ENCODE results near the gene TRIM7.

The TRIM7 gene

GRCh38 chr5:181203093-181203711, 1.8 kb downstream of the TRIM7 start:
- no peaks in the 10 kb centered on the region for H3K9me3 ChIP-seq (ENCODE audit: control insufficient read depth, low read length)
- H3K4me3 ChIP-seq (ENCODE audit: insufficient read depth, low read depth, low read length, poor library complexity, severe bottlenecking), result no peak overlapping the region
- peaks cover 17% of the 10 kb centered on the region for H3K4me1 ChIP-seq (ENCODE audit: control insufficient read depth, insufficient read depth, low read length, poor library complexity, severe bottlenecking)
- no peak overlapping the region for H3K27ac ChIP-seq (ENCODE audit: insufficient read depth, low read length, poor library complexity, severe bottlenecking)
- no peak for DNase-seq
- no peaks in the 10 kb centered on the region for H3K36me3 ChIP-seq (ENCODE audit: control insufficient read depth, insufficient read depth, low read length)
- no peaks in the 10 kb centered on the region for H3K27me3 ChIP-seq (replicated peaks; ENCODE audit: control insufficient read depth, insufficient read depth, low read length, poor library complexity, severe bottlenecking)

- H3K27ac ChIP-seq (ENCODE audit: insufficient read depth, low read length, poor library complexity, severe bottlenecking), result no peak overlapping the region
- no peak overlapping the region for H3K4me3 ChIP-seq (ENCODE audit: insufficient read depth, low read depth, low read length, poor library complexity, severe bottlenecking)
- no peaks in the 10 kb centered on the region for H3K36me3 ChIP-seq (ENCODE audit: control insufficient read depth, insufficient read depth, low read length)
- peaks cover 13% of the 10 kb centered on the region for H3K4me1 ChIP-seq (ENCODE audit: control insufficient read depth, insufficient read depth, low read length, poor library complexity, severe bottlenecking)
- no peaks in the 10 kb centered on the region for H3K9me3 ChIP-seq (ENCODE audit: control insufficient read depth, low read length)
- no peaks in the 10 kb centered on the region for H3K27me3 ChIP-seq (replicated peaks; ENCODE audit: control insufficient read depth, insufficient read depth, low read length, poor library complexity, severe bottlenecking)
- no peak for DNase-seq
These were observed 4.2 kb downstream of the TRIM7 start for GRCh38 chr5:181200816-181201215.

- H3K27me3 ChIP-seq (replicated peaks; ENCODE audit: control insufficient read depth, insufficient read depth, low read length, poor library complexity, severe bottlenecking), result no peaks in the 10 kb centered on the region
- H3K27ac ChIP-seq (ENCODE audit: insufficient read depth, low read length, poor library complexity, severe bottlenecking), result no peak overlapping the region
- H3K4me1 ChIP-seq (ENCODE audit: control insufficient read depth, insufficient read depth, low read length, poor library complexity, severe bottlenecking), result peaks cover 10% of the 10 kb centered on the region
- no peaks in the 10 kb centered on the region for H3K36me3 ChIP-seq (ENCODE audit: control insufficient read depth, insufficient read depth, low read length)
- H3K4me3 ChIP-seq (ENCODE audit: insufficient read depth, low read depth, low read length, poor library complexity, severe bottlenecking), result no peak overlapping the region
- DNase-seq, result no peak
- H3K9me3 ChIP-seq (ENCODE audit: control insufficient read depth, low read length), result no peaks in the 10 kb centered on the region
These were observed 4.9 kb downstream of the TRIM7 start for GRCh38 chr5:181199881-181200638.

- Histone ChIP-seq H3K4me1 (ENCODE audit: control insufficient read depth, insufficient read depth, low read length, poor library complexity, severe bottlenecking) (peaks cover 5% of the 10 kb centered on the region), H3K4me3 (ENCODE audit: insufficient read depth, low read depth, low read length, poor library complexity, severe bottlenecking) (no peak overlapping the region), H3K27me3 (replicated peaks; ENCODE audit: control insufficient read depth, insufficient read depth, low read length, poor library complexity, severe bottlenecking) (no peaks in the 10 kb centered on the region), H3K9me3 (ENCODE audit: control insufficient read depth, low read length) (no peaks in the 10 kb centered on the region), H3K36me3 (ENCODE audit: control insufficient read depth, insufficient read depth, low read length) (no peaks in the 10 kb centered on the region), H3K27ac (ENCODE audit: insufficient read depth, low read length, poor library complexity, severe bottlenecking) (no peak overlapping the region)
- no peak for DNase-seq
These were observed 6.0 kb downstream of the TRIM7 start for GRCh38 chr5:181198905-181199519.

GRCh38 chr5:181198106-181198685, 6.8 kb downstream of the TRIM7 start:
- Histone ChIP-seq H3K4me3 (ENCODE audit: insufficient read depth, low read depth, low read length, poor library complexity, severe bottlenecking) (no peak overlapping the region), H3K9me3 (ENCODE audit: control insufficient read depth, low read length) (no peaks in the 10 kb centered on the region), H3K27me3 (replicated peaks; ENCODE audit: control insufficient read depth, insufficient read depth, low read length, poor library complexity, severe bottlenecking) (no peaks in the 10 kb centered on the region), H3K27ac (ENCODE audit: insufficient read depth, low read length, poor library complexity, severe bottlenecking) (no peak overlapping the region), H3K36me3 (ENCODE audit: control insufficient read depth, insufficient read depth, low read length) (no peaks in the 10 kb centered on the region), H3K4me1 (ENCODE audit: control insufficient read depth, insufficient read depth, low read length, poor library complexity, severe bottlenecking) (no peaks in the 10 kb centered on the region)
- no peak for DNase-seq

- no peak for DNase-seq
- no peak overlapping the region for H3K27ac ChIP-seq (ENCODE audit: insufficient read depth, low read length, poor library complexity, severe bottlenecking)
- H3K4me1 ChIP-seq (ENCODE audit: control insufficient read depth, insufficient read depth, low read length, poor library complexity, severe bottlenecking), result peaks cover 1% of the 10 kb centered on the region
- H3K9me3 ChIP-seq (ENCODE audit: control insufficient read depth, low read length), result no peaks in the 10 kb centered on the region
- no peak overlapping the region for H3K4me3 ChIP-seq (ENCODE audit: insufficient read depth, low read depth, low read length, poor library complexity, severe bottlenecking)
- no peaks in the 10 kb centered on the region for H3K36me3 ChIP-seq (ENCODE audit: control insufficient read depth, insufficient read depth, low read length)
- no peaks in the 10 kb centered on the region for H3K27me3 ChIP-seq (replicated peaks; ENCODE audit: control insufficient read depth, insufficient read depth, low read length, poor library complexity, severe bottlenecking)
These were observed 7.6 kb downstream of the TRIM7 start for GRCh38 chr5:181197326-181197951.

- Histone ChIP-seq H3K9me3 (ENCODE audit: control insufficient read depth, low read length) (no peaks in the 10 kb centered on the region), H3K27me3 (replicated peaks; ENCODE audit: control insufficient read depth, insufficient read depth, low read length, poor library complexity, severe bottlenecking) (no peaks in the 10 kb centered on the region), H3K4me3 (ENCODE audit: insufficient read depth, low read depth, low read length, poor library complexity, severe bottlenecking) (no peak overlapping the region), H3K27ac (ENCODE audit: insufficient read depth, low read length, poor library complexity, severe bottlenecking) (no peak overlapping the region), H3K36me3 (ENCODE audit: control insufficient read depth, insufficient read depth, low read length) (no peaks in the 10 kb centered on the region), H3K4me1 (ENCODE audit: control insufficient read depth, insufficient read depth, low read length, poor library complexity, severe bottlenecking) (peaks cover 10% of the 10 kb centered on the region)
- no peak for DNase-seq
These were observed 9.7 kb downstream of the TRIM7 start for GRCh38 chr5:181195249-181195761.

- no peak overlapping the region for H3K4me3 ChIP-seq (ENCODE audit: insufficient read depth, low read depth, low read length, poor library complexity, severe bottlenecking)
- H3K4me1 ChIP-seq (ENCODE audit: control insufficient read depth, insufficient read depth, low read length, poor library complexity, severe bottlenecking), result peaks cover 10% of the 10 kb centered on the region
- H3K27ac ChIP-seq (ENCODE audit: insufficient read depth, low read length, poor library complexity, severe bottlenecking), result no peak overlapping the region
- H3K9me3 ChIP-seq (ENCODE audit: control insufficient read depth, low read length), result no peaks in the 10 kb centered on the region
- H3K36me3 ChIP-seq (ENCODE audit: control insufficient read depth, insufficient read depth, low read length), result no peaks in the 10 kb centered on the region
- no peak for DNase-seq
- H3K27me3 ChIP-seq (replicated peaks; ENCODE audit: control insufficient read depth, insufficient read depth, low read length, poor library complexity, severe bottlenecking), result no peaks in the 10 kb centered on the region
These were observed 10.3 kb downstream of the TRIM7 start for GRCh38 chr5:181194489-181195248.

- H3K4me3 ChIP-seq (ENCODE audit: insufficient read depth, low read depth, low read length, poor library complexity, severe bottlenecking), result no peak overlapping the region
- no peaks in the 10 kb centered on the region for H3K27me3 ChIP-seq (replicated peaks; ENCODE audit: control insufficient read depth, insufficient read depth, low read length, poor library complexity, severe bottlenecking)
- H3K9me3 ChIP-seq (ENCODE audit: control insufficient read depth, low read length), result no peaks in the 10 kb centered on the region
- H3K36me3 ChIP-seq (ENCODE audit: control insufficient read depth, insufficient read depth, low read length), result no peaks in the 10 kb centered on the region
- H3K4me1 ChIP-seq (ENCODE audit: control insufficient read depth, insufficient read depth, low read length, poor library complexity, severe bottlenecking), result peaks cover 10% of the 10 kb centered on the region
- no peak for DNase-seq
- H3K27ac ChIP-seq (ENCODE audit: insufficient read depth, low read length, poor library complexity, severe bottlenecking), result no peak overlapping the region
These were observed 11.3 kb downstream of the TRIM7 start for GRCh38 chr5:181193656-181194055.
